Stimulated activated CD4-positive, alpha-beta T cell treated with anti-CD3 and anti-CD28 coated beads, Interleukin-15, amount 100 ng/mL, for 24 hours (primary cell): ENCODE measurements around the gene PARP4.
"Not testable (repeated sequence)": the region's sequence is repeated elsewhere in the genome, so short reads cannot be mapped to it uniquely, and the experiment has no call there.

Experiments used
- DNase-seq: peaks from one replicate; pipeline ENCODE4 v3.0.0-alpha.2; 2020

The PARP4 gene

DNA sequence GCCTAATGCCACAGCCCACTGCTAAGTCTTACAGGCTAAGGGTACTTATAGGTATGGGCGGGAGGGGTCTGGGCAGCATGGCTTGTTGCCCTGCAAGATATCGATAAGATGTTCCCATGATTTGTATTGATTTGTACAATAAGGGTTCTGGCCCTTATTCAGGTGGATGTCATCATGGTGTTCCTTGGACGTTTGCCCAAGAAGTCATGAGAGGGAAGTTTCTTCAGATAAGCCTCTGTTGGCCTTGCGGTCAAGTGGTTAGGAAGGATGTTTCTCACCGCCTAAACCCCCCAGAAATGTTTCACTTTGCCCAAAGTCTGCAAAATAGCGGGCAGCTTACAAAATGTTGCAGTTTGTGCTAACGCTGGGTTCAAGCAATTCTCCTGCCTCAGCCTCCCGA lies 7.3 kb downstream of the PARP4 start:
- DNase-seq: no peak

DNA sequence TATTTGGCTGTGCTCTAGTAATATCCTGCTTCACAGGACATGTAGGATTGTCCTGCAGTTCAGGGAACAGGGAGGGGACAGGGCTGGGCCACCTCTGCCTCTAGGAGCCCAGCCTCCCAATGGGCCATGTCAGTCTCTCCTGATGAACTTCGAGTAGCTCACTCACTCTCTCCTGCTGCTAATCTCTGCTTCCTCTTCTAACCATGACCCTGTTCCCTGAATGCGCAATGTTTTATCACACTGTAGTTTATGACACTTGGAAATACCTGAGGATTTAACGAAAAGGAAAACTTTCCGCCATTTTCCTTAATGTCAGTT lies 9.2 kb downstream of the PARP4 start:
- DNase-seq: no peak

DNA sequence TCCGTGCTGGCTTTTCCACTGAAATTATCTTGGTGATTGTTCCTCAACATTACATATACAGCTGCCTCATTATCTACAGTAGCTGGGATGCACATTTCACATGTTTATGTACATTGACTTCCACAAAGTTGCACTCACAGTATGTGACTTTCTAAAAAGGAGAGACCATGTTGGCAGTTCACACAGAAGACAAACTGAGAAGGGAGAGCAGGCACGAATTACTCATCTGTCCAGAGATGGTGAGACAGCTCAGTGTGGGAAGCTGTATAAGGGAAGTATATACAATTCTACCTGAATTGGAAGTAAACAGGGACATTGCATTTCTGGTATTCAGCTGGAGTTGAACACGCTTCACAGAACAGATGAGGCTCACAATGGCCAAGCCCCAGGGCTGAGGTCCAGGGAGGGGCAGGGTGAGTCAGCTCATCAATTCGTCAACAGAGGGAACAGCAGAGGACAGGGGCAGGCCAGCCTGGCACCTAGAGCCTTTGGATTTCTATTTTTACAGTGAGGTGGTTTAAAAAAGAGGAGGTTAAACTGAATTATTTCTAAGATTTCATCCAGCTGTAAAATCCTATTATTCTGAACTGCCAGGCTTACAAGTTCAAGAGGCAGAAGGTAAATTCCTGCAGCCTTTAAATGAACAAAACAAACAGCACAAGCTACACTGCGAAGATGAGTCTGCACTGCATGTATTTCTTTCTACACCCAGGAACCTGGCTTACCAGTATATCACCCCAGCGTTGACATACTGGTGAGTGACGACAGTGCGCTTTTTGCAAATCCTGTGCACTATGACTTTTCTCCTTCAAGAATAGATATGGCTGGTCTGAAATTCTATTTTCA lies 9.8 kb downstream of the PARP4 start:
- no peak for DNase-seq

DNA sequence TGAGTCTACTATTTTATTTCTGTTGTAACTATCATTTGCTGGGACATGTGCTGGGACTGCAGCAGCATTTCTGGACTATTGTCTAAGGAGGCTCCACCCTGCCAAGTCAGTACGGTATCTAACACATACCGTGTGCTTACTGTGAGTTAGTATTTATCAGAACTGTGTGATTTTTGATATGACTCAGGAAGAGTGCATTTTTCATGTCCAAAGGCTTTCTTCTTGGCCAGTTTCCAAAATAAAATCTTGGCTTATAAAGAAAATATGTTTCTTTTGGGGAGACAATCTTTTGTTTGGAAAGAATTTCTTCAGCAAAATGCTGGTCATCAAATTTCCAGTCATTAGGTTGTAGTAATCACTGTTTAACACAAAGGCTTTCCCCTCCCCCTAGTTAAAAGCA lies 11.6 kb downstream of the PARP4 start:
- no peak for DNase-seq

DNA sequence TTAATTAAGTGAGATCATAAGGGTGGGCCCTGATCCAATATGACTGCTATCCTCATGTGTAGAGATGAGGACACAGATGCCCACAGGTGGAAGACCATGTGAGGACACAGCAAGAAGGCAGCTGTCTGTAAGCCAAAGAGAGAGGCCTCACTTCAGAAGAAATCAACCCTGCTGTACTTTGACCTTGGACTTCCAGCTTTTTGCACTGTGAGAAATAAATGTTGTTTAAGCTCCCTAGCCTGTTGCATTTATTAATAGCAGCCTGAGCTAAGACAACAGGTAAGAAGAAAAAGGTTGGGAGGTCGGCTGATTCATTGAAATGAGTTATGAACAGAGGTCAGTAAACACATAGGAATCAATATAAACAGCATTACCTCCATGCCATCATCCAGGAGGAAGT lies 14.8 kb downstream of the PARP4 start:
- DNase-seq: no peak

DNA sequence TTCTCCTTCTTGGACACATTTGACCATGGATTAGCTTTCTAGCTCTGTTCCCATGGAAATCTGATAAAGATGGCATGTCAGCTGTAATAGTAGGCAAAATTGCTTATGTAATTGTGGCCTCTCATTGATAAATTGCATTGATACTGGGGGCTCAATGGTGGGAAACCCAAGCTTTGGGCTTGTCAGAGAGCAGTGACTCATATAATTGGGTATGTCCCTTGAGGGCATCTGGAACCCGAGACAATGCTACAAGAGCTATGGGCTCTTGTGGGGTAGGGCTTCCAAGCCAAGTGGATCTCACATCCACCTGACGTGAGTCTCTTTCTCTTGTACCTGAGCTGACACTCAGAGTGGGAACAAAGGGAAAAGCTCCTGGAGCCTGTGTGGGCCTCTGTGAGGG lies 16.3 kb downstream of the PARP4 start:
- not testable (repeated sequence) for DNase-seq

DNA sequence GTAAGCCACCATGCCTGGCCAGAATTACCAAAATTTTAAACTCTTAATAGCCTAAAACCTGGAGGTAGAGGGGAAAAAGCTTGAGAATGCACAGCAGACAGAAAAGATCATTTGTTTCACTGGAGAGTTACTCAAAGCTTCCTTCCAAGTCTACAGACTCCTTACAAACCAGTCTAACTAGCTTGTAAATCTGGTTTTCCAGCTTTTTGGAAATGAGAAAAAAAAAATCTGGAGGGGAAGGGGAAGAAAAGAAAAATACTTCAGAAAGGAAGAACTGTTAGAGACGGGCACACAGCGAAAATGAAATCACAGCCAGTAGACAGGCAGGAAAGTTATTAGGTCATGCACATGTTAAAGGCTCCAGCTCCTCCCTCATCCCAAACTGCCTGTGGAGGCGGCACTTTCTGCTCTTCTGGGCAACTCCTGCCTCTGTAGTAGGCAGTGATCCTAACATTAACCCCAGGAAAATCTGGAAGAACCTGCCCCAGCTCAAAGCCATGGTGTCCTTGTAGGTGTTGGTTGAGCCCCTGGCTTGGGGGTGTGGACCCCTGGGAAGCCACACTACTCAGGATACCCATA lies 17.3 kb downstream of the PARP4 start:
- DNase-seq: no peak

DNA sequence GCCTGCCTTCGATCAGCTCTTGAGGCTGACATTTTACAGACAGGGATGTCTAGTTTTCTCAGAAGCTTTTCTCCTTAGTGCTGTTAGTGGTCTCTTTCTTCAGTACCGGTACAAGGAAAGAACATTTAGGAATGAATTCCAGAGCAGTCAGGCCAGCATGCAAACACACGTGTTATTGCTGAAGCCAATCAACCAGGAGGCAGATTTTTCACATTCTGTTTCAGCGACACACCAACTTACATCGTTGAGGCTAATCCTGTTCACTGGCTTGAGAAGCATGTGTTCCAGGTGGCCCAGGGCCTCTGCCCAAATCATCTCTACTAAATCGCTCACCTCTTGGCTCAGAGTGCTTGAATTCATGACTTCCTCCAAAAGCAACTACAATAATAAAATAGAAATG lies 19.2 kb downstream of the PARP4 start:
- no peak for DNase-seq

DNA sequence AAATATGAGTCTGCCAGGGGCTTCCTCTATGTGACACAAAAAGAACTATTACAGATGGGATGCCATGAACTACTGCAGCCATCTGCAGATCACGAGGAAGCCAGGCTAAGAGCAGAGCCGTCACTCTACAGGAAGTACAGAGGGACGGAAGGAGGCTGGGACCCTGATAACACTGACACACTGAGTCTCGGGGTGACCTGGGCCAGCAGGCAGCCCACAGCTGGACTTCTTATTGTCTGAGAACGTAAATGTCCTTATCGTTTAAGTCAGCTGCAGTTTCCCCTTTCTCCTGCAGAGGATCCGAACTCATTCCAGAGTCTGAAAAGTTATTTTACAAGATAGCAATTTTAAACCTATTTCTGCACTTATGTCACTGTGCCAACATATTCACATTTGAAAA lies 20.7 kb downstream of the PARP4 start:
- no peak for DNase-seq

DNA sequence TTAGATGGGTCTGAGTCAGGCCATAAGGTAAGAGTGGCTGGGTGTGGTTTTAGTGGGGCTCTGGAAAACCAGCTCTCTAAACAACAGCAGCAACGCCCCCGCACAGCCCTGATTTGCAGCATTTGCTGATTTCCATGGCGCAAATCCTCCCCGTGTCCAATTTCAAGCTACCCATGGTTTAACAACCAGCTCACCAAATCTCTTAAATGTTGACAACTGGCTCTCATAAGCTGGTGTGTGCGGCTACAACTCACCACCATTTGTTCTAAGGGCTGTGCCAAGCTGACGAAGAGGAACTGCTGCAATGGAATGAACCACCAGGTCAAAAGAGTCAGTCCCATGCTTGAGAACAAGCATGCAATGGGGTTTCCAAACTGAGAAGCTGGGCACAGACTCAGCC lies 22.9 kb downstream of the PARP4 start:
- no peak for DNase-seq

DNA sequence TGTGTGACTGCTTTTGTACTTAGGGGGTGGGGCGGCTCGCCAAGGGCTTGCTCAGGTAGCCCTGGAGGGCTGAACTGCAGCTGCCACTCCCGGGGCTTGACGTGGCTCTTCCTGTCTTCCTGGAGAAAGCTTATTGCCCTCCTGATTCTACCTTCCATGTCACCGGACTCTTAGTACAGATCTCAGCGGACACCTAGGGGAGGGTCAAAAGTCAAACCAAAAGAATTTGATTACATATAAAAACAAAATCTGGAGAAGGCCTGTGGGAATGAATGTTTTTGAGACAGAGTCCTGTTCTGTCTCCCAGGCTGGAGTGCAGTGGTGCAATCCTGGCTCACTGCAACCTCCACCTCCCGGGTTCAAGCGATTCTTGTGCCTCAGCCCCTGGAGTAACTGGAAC lies 24.5 kb downstream of the PARP4 start:
- DNase-seq: not testable (repeated sequence)

DNA sequence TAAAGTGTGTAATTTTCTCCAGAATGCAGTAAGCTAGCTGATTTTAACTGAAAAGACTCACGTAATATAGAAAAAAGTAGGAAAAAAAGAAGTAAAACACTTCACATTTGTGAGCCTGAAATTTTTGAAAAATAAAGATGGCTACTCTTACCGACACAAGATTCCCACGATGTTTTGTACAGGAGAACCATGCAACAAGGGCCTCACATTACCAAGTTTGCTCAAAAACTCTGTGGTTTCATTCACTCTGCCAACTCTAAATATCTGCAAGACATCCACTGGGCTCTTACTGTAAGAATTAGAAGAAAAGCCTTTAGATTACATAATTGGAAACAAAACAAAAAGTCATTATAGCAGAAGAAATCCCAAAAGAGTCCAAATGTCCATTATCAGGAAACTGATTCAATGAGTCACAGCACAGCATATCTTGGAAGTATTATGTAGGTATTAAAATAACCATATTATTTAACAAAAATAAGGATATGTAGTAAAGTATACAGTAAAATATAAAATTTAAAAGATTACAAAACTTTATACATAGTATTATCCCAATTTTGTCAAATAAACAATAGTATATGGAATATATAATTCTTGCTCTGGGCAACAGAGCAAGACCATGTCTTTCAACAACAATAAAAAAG lies 26.4 kb downstream of the PARP4 start:
- DNase-seq: not testable (repeated sequence)

DNA sequence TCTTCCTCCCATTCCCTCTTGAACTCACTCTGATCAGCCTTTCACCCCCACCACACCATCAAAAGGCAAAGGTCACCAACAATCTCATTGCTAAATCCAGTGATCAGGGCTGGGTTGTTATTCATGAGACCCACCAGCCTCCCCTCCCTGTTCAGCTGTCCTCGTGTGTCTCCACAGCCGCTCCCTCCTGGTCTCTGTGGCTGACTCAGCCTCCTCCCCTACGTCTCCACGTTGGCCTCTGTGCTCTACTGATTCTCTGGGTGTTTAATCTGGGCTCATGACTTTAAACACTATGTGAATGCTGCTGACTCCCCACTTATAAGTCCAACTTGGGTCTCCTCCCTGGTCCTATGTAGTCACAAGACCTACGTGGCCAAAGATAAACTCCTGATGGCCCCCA lies 38.9 kb downstream of the PARP4 start:
- no peak for DNase-seq

DNA sequence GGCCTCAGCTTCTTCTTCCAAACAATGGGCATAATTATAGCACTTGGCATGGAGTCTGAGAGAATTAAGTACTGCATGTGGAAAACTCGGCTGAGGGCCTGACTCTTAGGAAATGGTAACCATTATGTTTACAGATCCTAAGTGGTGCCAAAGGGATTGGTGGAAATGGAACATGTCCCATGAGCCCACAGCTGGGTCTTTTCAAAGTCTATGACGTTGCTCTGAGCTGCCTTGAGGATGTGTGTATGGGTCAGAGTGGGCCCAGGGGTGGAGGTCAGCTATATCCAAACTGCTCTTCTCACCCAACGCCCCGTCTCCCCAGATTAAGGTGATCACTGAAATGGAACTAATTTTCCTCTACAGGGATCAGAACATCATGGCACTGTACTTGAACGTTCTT lies 40.4 kb downstream of the PARP4 start:
- DNase-seq: not testable (repeated sequence)

DNA sequence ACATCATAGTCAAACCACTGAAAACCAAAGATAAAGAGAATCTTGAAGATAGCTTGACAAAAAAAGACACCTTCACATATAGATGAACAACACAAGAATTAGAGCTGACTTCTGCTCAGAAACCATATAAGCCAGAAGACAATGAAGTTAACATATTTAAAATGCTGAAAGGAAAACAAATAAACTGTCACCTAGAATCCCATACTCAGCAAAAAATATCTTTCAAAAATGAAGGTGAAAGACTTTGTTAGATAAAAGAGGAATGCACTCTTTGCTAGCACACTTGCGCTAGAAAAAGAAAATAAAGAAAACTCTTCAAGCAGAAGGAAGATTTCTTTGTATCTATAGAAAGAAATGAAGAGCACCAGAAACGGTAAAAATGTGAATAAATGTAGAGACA lies 49.5 kb downstream of the PARP4 start:
- no peak for DNase-seq

DNA sequence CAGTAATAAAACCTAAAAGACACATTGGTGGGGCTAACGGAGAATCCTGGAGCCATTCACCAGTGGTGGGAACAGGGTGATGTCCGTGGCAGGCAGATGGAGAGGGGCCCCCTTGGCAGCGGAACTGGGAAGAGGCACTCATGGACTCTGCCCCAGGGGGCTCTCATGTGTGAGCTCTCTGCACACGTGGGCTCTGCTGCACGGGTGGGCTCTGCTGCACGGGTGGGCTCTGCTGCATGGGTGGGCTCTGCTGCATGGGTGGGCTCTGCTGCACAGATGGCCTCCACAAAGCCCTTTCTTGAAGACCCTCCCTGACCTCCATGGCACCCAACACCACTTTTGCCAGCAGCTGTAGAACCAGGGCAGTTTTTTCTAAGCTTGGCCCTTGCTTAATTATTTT lies 52.3 kb downstream of the PARP4 start:
- no peak for DNase-seq

DNA sequence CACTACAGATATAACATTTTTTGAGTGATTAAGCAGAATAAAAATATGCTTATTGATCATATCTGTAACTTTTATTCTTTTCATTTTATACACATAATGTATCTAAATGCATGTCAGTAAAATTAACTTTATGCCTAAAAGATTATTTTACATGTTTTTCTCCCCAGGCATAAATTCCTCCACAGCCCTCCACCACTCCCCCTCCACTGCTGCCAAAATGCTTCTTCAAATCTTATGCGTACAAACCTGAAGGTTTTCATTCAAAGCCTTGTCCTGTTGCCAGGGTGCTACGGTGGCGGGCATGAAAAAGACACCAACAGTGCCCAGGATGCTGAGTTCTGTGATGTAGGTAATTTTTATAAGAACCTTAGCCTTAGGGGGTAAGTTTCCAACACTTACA lies 52.9 kb downstream of the PARP4 start:
- DNase-seq: no peak

DNA sequence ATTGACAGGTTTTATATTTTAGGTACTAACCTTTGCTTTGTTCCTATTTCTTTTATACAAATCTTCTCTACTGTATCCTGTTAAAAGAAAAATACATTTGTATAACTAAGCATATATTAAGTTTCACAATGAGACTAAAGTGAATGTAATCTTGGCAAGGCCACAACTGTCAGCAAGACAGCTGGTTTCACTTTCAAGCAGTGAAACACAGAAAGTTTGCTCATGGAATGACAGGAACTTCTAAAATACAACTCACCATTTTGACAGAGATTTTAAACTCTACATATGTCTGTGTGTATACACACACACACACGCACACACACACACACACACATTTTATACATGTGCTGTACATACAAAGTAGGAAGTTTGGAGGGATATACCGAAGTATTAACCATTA lies 53.3 kb downstream of the PARP4 start:
- DNase-seq: peak; percentile 6

DNA sequence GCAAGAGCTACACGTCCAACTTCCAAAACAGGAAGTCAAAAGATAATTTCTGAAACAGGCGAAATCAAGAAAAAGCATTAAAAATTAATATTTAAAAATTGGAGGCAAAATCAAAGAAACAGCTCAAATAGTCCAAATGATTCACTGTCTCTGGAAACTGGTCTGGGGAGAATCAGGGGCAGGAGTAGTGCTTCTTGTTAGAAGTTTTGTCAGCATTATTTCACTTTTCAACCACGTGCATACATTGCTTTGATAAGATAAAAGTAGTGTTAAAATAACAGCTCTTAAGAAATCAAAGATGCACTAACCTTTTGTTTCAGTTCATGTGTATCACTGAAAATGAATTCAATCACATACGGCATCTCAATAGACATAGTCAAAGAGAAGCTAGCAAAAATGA lies 53.8 kb downstream of the PARP4 start:
- no peak for DNase-seq

DNA sequence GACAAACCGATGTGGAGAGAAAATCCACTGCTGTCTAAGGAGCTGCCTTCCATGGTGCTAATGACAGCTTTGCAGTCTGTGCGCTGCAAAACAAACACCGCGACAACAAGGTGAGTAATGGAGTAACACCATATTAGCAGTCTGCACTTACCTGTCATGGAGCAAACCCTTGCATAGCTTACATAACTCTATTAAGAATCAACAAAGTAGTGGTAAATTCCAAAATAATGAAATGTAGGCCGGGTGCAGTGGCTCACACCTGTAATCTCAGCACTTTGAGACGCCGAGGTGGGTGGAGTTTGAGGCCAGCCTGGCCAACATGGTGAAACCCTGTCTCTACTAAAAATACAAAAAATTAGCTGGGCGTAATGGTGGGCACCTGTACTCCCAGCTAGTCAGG lies 56.2 kb downstream of the PARP4 start:
- DNase-seq: no peak

DNA sequence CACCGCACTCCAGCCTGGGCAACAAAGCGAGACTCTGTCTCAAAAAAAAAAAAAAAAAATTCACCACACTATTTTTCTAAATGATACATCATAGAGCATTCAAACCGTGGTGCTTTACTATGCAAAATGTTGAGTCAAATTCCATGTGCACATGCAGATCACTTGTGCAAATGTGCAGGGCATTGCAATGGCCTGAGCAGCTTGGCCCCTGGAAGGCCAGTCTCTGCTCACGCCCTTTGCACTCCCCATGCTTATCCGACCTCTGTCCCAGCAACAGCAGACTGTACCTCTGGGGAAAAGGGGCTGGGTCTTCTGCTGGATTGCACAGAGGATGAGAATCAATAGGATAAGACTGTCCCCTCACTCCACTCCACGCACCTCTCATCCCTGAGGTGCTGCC lies 58.5 kb downstream of the PARP4 start:
- no peak for DNase-seq

DNA sequence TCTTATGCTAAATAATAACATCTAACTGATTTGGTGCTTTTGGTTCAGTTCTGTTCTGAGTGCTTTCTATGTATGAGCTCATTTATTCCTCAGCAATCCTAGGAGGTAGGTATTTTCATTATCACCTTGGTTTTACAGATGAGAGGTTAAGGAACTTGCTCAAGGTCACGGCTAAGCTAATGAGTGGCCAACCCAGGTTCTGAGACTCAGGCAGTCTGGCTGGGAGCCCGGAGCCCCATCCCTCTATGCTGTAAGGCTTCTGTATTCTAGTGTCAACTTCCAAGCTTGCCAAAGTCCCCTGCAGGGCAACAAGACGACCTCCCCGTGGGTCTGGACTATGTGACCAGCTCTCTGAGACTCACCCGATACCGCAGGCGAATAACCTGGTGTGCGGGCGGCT lies 60.5 kb downstream of the PARP4 start:
- DNase-seq: no peak

DNA sequence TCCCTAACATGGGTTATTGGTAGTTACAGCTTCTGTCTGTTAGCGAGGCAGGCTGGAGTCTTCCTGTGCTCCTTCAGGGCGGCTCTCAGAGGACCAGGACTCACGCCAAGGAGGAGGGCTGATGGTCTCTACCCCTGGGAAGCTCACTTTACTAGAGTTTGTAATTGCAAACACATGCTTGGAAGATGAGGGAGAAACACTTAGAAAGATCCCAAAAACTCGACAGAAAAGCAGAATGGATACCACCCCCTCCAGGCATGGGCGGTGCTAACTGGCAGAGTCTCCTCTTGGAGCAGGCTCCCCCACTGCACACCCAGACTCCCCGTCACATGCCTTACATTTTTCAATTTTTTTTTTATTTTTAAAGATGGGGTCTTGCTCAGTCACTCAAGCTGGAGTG lies 62.0 kb downstream of the PARP4 start:
- DNase-seq: no peak

DNA sequence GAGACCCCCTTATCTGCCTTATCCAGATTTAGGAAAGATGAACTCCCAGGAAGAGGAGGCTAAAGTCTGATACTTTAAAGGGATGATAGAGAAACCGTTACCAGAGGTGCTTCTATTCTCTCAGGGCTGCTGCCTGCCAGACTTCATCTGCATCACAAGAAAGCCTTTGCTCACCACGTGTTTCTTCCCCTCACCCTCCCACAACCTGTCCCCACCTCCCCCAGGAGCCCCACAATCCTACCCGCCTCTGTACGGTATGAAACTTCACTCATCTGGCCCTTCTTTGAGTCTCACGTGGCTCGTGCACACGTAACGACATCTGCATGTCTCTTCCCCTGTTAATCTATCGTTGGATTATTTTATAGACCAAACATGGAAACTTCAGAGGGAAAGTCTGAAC lies 67.7 kb downstream of the PARP4 start:
- not testable (repeated sequence) for DNase-seq

DNA sequence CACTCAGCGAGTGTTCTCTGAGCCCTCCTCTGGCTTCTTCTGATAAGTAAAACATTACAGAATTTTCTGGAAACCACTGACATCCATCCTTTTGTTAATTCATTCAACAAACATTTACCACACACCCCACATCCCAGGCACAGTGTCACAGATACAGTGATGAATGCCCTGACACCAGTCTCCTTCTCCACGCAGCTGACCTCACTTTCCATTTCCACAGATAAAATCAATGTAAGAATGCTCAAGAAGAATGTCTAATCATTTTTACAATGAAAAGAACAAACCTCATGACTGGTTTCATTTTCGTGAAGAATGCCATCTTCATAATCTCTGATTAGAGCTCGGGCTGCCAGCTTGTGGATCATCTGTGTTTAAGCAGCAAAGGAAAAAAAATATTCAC lies 69.2 kb downstream of the PARP4 start:
- DNase-seq: no peak
